RCC 7860 (cell line): Measurements from ENCODE around the gene SCN8A.

ENCODE experiments used
- DNase-seq: peaks from one replicate; pipeline ENCODE4 v3.0.0-alpha.2; 2015; ENCODE audit warnings: low spot score
- FAIRE-seq: peaks from 2 replicates; lab custom pipeline; 2012; peaks lifted over from hg19 to GRCh38; lab: Jason Lieb, UNC

SCN8A gene

DNA sequence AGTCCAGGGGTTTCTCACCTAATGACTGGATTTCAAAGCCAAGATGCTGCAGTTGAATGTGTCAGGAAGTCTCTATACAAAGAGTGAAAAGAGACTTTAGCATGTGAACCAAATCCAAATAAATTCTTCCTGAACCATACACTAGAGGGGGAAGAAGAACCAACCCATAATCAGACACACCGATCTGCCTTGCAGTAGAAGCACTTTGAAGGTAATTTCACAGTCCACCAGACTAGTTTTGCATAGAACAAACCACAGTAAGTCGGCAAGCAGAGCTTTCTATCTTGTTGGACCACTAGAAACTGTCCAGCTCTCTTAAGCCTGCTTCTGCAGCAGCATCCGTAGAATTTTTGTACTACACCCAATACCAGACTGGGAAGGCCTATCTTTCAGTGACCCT, 218.2 kb downstream of the SCN8A start:
- no peak for DNase-seq
- no peak for FAIRE-seq

DNA sequence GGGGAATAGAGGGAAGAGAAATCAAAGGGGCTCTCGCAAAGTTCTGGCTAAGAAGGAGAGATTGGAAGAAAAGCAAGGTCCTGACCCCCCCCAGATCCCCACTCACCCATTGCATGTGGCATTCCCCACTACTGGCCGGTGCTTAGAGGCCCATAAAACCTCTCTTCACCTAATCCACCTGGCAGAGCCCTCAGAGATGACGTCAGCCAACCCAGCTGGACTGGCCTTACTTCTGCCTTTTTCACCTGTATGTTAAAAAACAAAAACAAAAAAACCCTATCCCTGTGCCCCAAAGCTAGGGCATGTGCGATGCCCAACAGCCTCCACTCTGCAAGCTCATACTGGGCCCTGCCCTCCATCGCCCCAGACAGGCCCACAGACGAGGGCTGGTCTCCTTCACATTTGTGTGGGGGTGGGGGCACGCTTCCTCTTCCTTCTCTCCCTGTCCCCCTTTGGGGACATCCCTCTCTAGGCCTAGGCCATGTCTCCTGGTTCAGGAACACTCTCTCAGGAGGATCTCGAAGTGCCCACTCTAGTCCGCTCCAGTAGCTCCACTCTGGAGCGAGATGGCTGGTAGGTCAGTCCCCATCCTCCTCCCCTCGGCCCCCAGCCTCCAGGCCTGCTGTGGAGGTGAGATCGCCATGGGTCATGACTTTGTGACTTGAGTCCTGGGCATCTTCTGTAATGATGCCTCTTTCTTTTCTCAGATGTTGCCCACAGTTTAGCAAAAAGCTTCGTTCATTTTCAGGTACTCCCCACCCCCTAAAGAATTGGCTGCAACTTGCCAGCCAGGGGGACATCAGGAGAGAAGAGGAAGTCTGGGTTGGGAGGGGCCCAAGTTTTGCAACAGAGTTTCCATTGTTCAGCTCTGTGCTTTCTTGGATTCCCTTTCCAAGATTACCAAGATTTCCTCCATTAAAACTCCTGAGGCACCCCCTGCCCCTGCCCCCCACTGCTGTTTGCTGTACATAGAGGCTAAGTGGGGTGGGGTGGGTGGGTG, 220.5 kb downstream of the SCN8A start:
- DNase-seq = no peak
- FAIRE-seq = no peak

DNA sequence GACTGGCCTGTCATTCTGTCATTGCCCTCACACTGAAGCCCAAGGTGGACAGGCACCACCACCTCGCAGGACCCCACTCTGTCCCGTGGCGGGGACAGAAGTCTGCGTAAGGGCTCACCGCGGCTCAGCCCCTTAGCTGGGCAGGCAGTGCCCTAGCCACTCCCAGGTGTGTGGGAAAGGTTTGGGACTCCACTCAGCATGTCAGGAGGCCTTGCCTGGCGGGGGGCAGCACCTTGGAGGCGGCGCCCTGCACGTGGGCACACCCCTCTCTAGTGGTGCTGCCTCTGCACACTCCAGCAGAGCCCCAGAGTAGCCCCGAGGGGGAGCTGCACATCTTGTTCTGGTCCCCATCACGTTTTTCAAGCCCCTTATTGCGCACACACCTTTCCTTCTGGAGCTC, 221.8 kb downstream of the SCN8A start:
- no peak for DNase-seq
- FAIRE-seq = no peak

DNA sequence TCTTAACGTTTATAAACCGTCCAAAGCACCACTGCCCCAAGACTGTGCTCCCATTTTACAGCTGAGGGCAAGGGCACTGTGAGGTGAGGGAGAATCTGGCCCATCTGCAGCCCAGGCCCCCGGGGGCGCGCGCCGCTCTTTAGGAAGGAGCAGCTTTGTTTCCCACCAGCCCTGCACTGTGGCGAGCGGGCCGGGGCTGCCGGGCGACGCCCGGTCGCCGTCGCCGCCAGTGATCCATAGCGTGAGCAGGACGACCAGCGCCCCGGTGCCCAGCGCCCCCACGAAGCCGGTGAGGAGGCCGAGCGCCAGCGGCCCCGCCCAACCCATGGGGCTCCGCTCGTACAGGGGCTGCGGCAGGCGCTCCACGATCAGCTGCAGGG, 222.9 kb downstream of the SCN8A start:
- FAIRE-seq = no peak
- DNase-seq = no peak

DNA sequence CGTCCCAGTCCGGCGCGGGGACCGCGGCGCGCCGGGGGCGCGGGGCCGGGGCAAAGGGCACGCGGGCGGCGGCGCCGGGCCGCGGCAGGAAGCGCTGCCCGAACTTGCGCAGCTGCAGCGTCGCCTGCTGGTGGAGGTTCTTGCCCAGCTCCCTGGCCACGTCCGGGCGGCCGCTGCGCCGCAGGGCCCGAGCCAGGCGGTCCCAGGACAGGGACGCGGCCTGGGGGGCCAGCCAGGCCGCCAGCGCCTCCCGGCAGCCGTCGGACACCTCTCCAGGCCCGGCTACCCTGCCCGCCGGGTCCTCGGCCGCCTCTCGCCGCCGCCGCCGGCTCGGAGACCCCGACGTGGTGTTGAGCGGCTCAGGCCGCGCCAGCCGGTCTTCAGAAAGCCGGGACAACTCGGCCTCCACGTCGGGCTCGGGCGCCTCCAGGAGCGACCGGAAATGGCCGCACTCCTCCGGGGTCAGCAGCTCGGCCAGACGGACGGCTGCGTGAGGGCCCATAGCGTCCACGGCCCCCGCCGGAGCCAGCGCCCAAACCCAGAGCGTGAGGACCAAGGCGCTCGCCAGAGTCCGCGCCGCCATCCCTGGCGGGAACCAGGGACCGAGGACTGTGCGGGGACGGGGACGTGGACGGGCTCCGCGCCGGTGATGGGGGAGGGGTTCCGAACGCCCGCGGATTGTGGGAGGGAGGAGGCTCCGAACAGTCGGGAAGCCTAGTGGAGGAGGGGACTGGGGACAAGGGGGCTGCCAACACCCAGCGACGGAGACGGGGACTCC, 223.5 kb downstream of the SCN8A start:
- DNase-seq = no peak
- no peak for FAIRE-seq

DNA sequence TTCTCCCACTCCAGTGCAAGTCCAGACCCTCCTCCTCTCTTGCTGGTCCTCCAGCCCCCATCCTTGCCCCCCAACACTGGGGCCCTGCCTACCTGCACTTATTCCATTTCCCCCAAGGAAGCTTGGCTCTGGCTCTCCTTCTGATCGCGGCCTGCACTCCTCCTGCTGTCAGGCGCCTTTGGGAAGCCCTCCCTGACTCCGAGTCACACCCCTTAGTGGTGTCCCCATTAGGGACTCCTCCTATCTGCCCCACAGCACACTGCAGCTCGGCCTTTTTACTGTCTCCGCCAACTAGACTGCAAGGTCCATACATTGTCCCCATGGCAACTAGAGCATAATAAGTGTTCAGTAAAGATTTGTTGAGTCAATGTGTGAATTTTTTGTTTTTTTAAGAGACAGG, 224.5 kb downstream of the SCN8A start:
- DNase-seq (no peak), FAIRE-seq (no peak)

DNA sequence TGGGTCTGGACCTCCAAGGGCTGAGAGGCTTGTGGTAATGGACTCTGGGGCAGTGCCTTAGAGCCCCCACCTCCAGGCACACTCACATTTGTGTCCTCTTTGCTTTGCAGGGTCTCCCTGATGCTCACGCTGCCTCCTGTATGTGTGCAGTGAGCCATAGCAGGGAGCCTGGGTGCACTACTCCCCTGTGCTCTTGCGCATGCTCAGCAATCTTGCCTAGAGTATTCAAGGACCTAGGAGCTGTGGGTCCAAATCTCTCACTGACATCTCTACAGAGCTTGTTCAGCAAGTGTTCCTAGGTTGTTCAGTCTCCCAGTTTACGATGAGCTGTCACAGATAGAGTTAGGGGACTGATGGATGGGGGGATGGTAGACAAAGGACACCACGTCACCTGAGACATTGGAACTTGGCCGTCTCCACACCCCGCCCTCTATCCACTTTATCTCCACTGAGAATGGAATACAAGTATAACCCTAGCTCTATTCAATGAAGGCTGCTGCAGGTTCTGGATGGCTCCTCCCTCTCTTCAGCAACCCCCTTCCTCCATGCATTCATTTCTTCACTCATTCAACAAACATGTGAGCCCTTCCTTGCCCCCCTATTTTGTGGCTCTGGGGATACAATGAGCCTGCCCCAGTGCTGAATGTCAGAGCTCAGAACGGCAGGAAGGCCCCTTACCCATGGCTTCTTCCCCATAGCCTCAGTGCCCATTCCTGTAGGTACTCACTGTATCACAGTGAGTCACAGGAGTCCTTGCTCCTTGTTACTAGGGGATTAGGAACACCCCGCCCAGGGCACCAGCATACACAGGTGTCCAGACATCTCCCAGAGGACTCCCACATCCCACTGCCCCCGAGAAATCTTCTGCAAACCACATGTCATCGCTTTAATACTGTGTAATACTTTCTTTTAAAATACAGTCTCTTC, 226.3 kb downstream of the SCN8A start:
- DNase-seq (no peak), FAIRE-seq (no peak)

DNA sequence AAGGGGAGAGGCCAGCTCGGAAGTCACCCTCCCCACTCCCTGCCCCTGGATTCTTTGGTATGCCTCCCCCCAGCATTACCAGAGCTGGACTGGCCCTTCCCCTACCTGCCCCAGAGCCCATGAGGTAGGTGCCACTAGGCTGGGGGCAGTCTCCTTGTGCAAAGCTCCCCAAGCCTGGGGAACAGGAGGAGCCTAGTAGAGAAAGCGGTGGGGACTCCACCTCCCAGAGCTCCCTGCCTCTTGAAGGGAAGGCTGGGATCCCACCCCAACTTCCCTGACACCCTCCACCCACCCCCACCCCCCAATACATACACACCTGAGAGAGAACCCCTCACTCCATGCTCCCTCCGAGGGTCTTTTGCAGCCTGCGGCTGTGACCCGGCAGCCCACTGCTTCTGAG, 227.1 kb downstream of the SCN8A start:
- FAIRE-seq = no peak
- no peak for DNase-seq

DNA sequence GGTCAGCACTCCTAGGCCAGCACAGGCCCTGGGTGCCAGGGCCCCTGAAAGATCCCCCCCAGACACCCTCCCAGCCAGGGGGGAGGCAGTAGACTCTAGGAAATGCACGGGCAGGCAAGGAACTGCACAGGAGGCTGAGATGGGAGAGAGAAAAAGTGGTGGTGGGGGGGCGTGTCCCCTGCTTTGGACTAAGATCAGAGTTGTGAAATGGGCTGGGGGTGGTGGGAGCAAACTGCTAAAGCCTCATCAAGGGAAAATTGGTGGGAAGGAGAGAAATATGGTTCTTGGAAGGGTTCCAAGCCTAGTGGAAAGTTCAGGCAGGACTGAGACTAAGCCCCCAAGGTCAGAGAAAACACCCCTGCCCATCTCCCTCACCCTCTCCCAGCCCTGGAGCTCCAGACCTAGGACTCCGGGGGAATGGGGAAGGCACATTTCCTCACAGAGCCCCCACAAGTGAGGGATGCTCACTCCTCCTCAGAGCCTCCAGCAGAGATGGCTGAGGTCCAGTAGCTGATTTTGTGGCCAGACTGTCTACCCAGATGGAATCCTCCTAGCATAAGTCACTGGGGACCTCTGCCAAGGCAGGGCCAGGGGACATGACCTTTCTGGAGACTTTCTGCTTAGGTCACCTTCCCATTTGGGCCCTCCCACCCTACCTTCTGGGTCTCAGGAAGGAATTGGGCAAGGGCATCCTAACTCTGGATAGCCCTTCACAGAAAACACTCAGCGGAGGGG, 227.7 kb downstream of the SCN8A start:
- DNase-seq (peak; percentile 61), FAIRE-seq (peak; percentile 57)

DNA sequence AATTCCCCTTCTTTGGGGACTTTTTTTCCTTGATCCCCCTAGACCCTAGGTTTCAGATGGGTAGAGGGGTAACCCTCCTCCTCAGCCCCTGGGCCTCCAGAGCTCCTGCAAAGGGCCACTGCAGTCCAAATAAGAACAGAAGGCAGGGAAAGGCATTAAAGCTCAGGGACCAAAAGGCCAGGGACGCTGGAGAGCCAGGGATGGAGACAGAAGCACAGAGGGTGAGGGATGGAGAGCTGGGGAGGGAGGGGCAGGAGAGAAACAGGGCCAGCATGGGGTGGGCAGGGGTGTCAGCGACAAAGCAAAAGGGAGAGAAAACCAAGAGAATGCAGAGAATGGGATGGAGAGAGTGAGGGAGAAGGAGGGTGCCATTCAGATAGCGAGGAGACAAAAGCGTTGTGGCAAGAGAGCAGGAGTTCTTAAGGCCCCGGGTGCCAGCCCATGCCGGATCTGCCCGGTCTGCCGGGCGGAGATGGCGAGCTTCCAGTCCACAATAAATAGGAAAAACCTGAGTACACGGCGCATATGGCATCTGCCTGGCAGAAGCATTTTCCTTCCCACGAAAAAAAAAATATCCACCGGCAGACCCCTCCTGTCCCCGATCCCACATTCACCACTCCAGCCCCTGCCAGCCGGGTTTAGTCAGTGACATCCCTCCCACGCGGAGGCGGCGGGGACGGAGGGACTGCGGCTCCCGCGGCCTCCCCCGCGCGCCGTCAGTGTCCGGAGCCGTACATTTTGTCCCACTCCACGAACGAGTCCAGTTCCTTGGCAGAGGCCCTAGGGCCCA, 228.9 kb downstream of the SCN8A start:
- FAIRE-seq = no peak

DNA sequence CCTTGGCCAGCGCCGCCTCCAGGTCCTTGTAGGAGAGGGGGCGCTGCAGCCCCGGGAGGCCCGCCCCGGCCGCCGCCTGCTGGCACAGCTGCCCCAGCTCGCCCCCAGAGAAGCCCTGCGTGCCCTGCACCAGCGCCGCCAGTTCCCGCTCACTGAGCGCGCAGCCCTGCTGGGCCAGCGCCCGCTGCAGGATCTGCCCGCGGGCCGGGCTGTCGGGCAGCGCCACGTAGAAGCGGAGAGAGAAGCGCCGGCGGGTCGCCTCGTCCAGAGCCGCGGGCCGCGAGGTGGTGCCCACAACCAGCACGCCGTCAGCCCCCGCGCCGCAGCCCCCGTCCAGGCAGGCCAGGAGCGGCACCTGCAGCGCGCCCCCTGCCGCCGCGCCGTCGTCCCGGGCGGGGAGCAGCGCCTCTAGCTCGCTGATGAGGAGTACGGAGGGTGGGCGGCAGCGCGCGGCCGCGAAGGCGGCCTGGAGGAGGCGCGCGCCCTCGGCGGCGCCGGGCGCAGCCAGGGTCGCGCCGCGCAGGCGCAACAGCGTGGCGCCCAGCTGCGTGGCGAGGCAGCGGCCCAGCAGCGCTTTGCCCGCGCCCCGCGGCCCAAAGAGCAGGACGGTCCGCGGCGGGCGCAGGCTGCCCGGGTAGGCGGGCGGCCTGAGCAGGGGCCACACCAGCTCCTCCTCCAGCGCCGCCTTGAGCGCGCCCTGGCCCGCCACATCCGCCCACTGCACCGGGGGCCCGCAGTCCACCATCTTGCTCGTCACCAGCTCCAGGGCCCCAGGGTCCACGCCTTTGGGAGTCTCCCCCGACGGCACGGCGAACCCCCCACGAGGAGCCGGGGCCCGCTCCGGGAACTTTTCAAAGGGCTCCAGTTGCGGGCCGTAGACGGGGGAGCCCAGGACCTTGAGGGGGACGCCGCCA, 229.8 kb downstream of the SCN8A start:
- DNase-seq (no peak), FAIRE-seq (no peak)

More for the DNA sequence above, 228.9 kb downstream of the SCN8A start:
- no peak for DNase-seq

DNA sequence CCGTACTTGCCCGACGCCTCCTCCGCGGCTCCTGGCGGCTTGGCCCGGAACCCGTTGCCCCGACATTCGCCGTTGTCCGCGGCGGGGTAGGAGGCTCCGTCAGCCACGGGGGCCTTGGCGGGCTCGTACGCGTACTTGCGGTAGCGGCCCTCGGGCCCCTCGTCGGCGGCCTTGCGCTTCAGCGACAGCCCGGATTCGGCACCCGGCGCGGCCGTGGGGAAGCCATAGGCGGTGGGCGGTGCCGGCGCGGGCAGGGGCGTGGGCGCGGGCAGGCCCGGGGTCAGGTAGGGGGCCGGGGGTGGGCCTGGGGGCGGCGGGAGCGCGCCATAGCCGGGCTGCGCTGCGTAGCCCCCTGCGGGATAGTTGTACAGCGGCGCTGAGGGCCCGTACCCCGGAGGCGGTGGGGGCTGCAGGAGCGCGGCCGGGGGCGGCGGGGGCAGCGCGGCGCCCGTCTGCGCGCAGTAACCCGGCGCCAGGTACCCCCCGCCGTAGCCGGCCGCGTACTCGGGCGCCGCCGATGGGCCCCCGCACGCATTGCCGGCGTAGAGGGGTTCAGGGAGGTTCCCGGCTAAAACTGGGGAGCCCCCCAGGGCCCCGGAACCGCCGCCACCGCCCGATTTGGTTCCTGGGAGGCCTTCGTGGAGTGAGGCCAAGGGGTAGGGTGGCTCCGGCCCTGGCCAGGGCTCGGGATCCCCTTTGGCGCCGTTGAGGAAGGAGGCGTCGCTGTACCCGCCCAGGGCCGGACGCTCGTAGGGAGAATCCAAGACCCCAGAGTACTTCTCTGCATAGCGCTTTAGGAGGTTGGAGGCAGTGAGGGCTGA, 230.6 kb downstream of the SCN8A start:
- FAIRE-seq (no peak), DNase-seq (no peak)

DNA sequence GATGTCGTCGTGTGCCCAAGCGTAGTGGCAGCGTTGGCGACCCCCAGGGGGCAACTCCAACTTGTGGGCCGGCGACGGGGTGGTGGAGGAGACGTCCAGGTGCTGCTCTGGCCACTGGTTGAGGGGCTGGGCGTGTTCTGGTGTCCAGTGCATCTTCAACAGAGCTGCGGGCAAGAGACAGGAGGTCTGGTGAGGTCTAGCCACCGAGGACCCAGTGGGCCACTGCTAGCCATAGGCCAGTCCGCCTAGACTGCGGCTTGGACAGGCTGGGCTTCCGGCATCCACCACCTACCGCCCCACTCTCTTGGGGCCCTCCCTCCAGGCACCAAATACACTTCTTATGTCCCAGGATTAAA, 231.2 kb downstream of the SCN8A start:
- DNase-seq (no peak), FAIRE-seq (no peak)

DNA sequence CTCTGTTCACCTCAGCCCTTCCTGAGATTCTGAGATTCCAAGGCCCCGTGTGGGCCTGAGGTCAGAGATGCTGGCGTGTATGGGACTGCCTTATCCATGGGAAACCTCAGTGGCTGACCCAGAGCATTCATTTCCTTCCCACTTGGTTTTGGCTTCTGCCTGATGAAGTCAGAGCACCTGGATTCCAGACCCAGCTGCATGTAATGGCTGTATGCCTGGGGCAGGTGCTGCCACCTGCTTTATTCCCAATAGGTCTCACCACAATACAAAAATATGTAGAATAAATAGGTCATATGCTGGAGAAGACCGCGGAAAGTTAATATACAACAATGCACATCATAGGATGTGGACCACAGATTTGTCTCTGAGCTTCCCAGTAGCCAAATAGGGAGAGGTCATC, 231.9 kb downstream of the SCN8A start:
- DNase-seq (no peak), FAIRE-seq (no peak)

DNA sequence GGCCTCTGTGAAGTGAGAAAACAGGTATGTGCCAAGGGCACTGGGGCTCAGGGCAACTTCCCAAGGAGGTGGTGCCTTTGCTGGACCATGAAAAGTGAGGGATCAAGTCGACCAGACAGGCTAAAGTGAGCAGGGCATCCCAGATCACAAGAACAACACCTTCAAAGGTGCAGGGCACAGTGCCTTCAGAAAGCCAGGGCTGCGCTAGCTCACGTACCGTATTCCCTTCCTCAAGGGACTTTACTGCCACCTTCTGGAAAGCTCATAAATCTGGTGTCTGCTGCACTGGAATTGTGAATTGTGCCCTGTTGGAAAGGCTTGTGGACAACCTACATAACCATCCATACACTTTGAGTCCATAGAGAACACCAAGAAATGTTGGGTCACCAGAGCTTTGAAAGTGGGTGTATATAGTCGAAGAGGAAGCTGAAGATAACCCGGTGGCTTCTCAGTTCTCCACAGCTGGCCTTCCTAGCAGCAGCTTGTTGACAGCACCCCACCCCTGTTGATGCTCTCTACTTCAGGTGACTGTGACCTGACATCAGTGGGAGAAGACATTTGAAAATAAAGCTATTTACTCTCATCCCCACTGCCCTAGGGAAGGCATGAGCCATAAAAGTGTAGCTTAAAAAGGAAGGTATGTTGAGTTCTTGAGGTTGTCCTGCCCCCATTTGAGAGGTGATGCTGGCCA, 233.0 kb downstream of the SCN8A start:
- no peak for FAIRE-seq

DNA sequence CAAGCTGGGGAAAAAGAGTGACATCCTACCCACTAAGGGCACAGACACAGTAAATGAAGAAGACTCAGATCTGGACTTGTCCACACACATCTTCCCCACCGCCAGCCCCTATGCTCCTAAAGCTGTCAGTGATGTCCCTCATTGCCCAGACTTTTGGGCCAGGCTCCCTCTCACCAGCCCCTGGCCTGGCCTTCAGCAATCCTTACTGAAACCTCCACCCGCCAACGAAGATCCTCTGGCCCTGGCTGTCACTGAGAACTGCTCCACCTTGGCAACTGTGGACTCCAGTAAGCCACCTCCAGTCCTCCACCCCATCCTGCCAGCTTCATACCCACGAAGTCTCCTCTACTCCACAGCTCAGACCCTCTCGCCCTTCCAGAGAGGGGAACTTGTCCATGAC, 234.2 kb downstream of the SCN8A start:
- FAIRE-seq = no peak
- DNase-seq = no peak

More for the DNA sequence above, 233.0 kb downstream of the SCN8A start:
- DNase-seq = peak; percentile 39

DNA sequence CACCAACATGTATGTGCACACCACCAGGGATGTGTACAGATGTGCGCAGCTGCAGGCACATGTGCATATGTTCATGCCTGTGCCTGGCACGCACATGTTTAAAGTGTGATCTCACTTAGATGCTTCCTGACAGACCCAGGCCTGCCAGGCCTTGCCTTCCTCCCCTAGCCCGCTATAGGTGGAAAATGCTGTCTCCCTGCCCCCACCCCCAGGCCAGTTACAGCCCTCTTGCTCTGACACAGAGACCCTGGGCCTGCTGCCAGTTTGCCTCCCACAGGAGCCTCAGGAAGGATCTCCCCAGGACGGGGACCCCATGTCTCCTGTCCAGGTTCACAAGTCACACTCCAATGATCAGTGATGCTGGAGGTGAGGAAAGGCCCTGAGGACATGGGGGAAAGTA, 235.8 kb downstream of the SCN8A start:
- FAIRE-seq (no peak), DNase-seq (no peak)
